Urothelium cell line (cell line): ENCODE data around the gene PSMD7.
"Not testable (repeated sequence)": the region's sequence is repeated elsewhere in the genome, so short reads cannot be mapped to it uniquely, and the experiment has no call there.

ENCODE experiments used
- DNase-seq: peaks from one replicate; pipeline ENCODE4 v3.0.0; 2011; ENCODE audit warnings: low spot score, mixed read lengths
- FAIRE-seq: peaks from 2 replicates; lab custom pipeline; 2011; peaks lifted over from hg19 to GRCh38; lab: Jason Lieb, UNC

The PSMD7 gene

GRCh38 chr16:74339226-74339625 lies 42.6 kb downstream of the PSMD7 start:
- FAIRE-seq: peak; percentile 30

GRCh38 chr16:74353038-74353437 lies 56.4 kb downstream of the PSMD7 start:
- not testable (repeated sequence) for FAIRE-seq, DNase-seq

More at GRCh38 chr16:74339226-74339625, 42.6 kb downstream of the PSMD7 start:
- not testable (repeated sequence) for DNase-seq
